HL-60 (cell line): Measurements from ENCODE around the gene DELE1.

Experiments
- DNase-seq, 2 experiments: peaks; one replicate each; pipeline ENCODE4 v3.0.0-alpha.2; 2010 to 2020; ENCODE audit warnings: low read depth in 1 of 2, low spot score in 1 of 2
- H3K27ac ChIP-seq: fragments of 250-450 bp; sonication (Bioruptor Pico); replicated peaks from 2 replicates; pipeline ENCODE4 v1.5.1; 2020; ENCODE audit warnings: mild to moderate bottlenecking, moderate library complexity
- H3K27me3 ChIP-seq: fragments of 250-450 bp; sonication (Bioruptor Pico); 2 replicates; pipeline ENCODE4 v1.5.1; 2021; ENCODE audit warnings: mild to moderate bottlenecking, moderate library complexity; ENCODE audit not compliant: insufficient read depth, poor library complexity, severe bottlenecking
- H3K4me3 ChIP-seq: replicated peaks from 2 replicates; pipeline ENCODE4 v1.5.1; 2011; ENCODE audit warnings: mild to moderate bottlenecking, control low read depth, low read length; ENCODE audit not compliant: insufficient read depth
- GABPA ChIP-seq: IDR thresholded peaks from 2 replicates; pipeline ENCODE4 v1.6.1; 2012; ENCODE audit warnings: low read depth
- POLR2AphosphoS5 ChIP-seq: IDR thresholded peaks from 2 replicates; pipeline ENCODE4 v1.6.1; 2012; ENCODE audit warnings: low read depth
- SPI1 ChIP-seq: IDR thresholded peaks from 2 replicates; pipeline ENCODE4 v1.6.1; 2012; ENCODE audit warnings: low read depth, mild to moderate bottlenecking, borderline replicate concordance
- TF ChIP-seq, protein P1 (sequence below): IDR thresholded peaks from one replicate; pipeline ENCODE4 v1.5.1; 2011; ENCODE audit warnings: low read length, control low read depth, inconsistent platforms; ENCODE audit not compliant: insufficient read depth
- TF ChIP-seq, protein P2 (sequence below): IDR thresholded peaks from 2 replicates; pipeline ENCODE4 v1.6.1; 2012; ENCODE audit warnings: low read depth; ENCODE audit not compliant: insufficient replicate concordance

DELE1 gene

DNA sequence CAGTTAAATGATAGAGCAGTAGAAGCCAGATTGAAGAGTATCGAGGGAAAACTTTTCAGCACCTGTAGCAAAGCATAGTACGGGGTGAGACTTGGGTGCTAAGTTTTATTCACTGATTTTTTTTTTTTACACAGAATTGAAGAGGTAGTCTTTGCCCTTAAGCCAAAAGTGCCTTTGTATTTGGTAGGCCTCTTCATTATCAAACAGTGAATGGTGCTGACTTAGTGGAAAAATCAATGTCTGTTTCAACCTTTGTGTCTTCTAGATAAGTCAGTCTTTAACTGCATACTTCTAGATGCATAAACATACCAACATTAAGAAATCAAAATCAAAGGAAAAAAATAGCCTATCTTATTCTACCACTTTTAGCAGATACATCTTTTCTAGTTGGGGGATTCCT, 59.0 kb downstream of the DELE1 start:
- DNase-seq, result no peak
- no peaks in the 10 kb centered on the region for H3K27me3 ChIP-seq
- H3K27ac ChIP-seq, result no peak overlapping the region
- no peak overlapping the region for H3K4me3 ChIP-seq
- TF ChIP-seq SPI1 (no peak), POLR2AphosphoS5 (no peak)
- TF ChIP-seq, protein P1, sequence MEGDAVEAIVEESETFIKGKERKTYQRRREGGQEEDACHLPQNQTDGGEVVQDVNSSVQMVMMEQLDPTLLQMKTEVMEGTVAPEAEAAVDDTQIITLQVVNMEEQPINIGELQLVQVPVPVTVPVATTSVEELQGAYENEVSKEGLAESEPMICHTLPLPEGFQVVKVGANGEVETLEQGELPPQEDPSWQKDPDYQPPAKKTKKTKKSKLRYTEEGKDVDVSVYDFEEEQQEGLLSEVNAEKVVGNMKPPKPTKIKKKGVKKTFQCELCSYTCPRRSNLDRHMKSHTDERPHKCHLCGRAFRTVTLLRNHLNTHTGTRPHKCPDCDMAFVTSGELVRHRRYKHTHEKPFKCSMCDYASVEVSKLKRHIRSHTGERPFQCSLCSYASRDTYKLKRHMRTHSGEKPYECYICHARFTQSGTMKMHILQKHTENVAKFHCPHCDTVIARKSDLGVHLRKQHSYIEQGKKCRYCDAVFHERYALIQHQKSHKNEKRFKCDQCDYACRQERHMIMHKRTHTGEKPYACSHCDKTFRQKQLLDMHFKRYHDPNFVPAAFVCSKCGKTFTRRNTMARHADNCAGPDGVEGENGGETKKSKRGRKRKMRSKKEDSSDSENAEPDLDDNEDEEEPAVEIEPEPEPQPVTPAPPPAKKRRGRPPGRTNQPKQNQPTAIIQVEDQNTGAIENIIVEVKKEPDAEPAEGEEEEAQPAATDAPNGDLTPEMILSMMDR, result no peak
- TF ChIP-seq, protein P2, sequence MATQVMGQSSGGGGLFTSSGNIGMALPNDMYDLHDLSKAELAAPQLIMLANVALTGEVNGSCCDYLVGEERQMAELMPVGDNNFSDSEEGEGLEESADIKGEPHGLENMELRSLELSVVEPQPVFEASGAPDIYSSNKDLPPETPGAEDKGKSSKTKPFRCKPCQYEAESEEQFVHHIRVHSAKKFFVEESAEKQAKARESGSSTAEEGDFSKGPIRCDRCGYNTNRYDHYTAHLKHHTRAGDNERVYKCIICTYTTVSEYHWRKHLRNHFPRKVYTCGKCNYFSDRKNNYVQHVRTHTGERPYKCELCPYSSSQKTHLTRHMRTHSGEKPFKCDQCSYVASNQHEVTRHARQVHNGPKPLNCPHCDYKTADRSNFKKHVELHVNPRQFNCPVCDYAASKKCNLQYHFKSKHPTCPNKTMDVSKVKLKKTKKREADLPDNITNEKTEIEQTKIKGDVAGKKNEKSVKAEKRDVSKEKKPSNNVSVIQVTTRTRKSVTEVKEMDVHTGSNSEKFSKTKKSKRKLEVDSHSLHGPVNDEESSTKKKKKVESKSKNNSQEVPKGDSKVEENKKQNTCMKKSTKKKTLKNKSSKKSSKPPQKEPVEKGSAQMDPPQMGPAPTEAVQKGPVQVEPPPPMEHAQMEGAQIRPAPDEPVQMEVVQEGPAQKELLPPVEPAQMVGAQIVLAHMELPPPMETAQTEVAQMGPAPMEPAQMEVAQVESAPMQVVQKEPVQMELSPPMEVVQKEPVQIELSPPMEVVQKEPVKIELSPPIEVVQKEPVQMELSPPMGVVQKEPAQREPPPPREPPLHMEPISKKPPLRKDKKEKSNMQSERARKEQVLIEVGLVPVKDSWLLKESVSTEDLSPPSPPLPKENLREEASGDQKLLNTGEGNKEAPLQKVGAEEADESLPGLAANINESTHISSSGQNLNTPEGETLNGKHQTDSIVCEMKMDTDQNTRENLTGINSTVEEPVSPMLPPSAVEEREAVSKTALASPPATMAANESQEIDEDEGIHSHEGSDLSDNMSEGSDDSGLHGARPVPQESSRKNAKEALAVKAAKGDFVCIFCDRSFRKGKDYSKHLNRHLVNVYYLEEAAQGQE, result no peak

DNA sequence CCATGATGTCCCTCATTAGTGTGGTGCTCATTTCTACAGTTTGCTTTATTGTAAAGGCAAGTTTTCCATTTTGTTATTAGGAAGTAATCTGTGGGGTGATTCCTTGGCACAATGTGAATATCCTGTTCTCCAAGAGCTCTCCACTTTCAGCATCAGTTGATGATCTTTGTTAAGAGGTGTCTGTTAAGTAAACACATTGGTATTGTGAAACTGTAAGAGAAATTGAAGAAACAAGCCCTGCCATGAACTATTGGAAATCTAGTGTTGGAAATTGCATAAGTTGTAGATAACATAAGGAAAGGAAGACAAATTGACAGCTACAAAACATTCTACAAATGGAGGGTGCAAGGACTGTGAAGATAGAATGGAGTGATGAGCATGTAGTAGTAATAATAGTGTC, 62.4 kb downstream of the DELE1 start:
- Histone ChIP-seq H3K27ac (no peak overlapping the region), H3K27me3 (no peaks in the 10 kb centered on the region), H3K4me3 (no peak overlapping the region)
- no peak for DNase-seq
- TF ChIP-seq, protein P2, result no peak
- TF ChIP-seq POLR2AphosphoS5 (no peak), SPI1 (no peak), GABPA (no peak)
- TF ChIP-seq, protein P1, result no peak

DNA sequence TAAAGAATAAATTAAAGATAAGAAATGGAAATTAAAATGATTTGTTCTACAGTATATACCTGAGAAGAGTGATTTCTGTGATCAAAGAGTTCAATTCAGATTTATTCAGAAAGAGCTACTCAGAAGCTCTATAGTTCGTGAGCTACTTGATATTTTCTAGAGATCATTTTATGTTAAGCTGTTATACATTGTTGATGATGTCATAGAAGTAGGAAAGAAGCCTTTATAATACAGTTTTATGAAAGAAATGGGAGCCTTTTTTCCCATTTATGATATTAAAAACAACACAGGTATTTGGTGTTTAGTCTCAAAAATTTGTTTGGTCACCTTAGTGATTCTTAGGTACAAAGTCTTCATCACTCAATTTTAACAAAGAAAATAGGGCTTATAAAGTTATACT, 66.0 kb downstream of the DELE1 start:
- Histone ChIP-seq H3K27me3 (no peaks in the 10 kb centered on the region), H3K27ac (no peak overlapping the region), H3K4me3 (no peak overlapping the region)
- no peak for DNase-seq
- TF ChIP-seq, protein P2, result no peak
- TF ChIP-seq, protein P1, result no peak
- no peak for TF ChIP-seq SPI1
- no peak for TF ChIP-seq GABPA
- TF ChIP-seq POLR2AphosphoS5, result no peak
